H1 (cell line): ENCODE results near the gene COQ8B. TPM values are rescaled to one million over a fixed set of nuclear protein-coding genes. Genes with fewer than 3 reads are reported as not detected.

Experiments
- CTCF ChIA-PET: fragments of 300-600 bp; sonication (Branson Sonifier 250); formaldehyde crosslinking; loops from one replicate; lab custom pipeline; 2021; ENCODE audit not compliant: partially characterized antibody; lab: Charles Lee
- POLR2A ChIA-PET: fragments of 300-600 bp; sonication (Branson Sonifier 250); formaldehyde crosslinking; loops from one replicate; lab custom pipeline; 2021; ENCODE audit warnings: inconsistent platforms; ENCODE audit not compliant: partially characterized antibody; lab: Charles Lee
- DNase-seq, 2 experiments: peaks; one replicate each; pipeline versions ENCODE4 v3.0.0 to v3.0.0-alpha.2; 2010 to 2022; ENCODE audit warnings: low spot score in 2 of 2, low read depth in 1 of 2, mixed read lengths in 1 of 2
- FAIRE-seq: peaks from 2 replicates; lab custom pipeline; 2011; peaks lifted over from hg19 to GRCh38; lab: Jason Lieb, UNC
- H2AFZ ChIP-seq: 2 replicates; pipeline ENCODE4 v1.8.1; 2012; ENCODE audit warnings: low read length, inconsistent platforms
- H2AK5ac ChIP-seq: 2 replicates; pipeline ENCODE4 v1.6.1; 2013; ENCODE audit warnings: low read depth, low read length
- H2BK120ac ChIP-seq: replicated peaks from 2 replicates; pipeline ENCODE3; 2013; ENCODE audit warnings: low read depth, low read length, inconsistent platforms
- H2BK12ac ChIP-seq: 2 replicates; pipeline ENCODE4 v1.6.1; 2013; ENCODE audit warnings: low read depth, low read length
- H2BK15ac ChIP-seq: 2 replicates; pipeline ENCODE4 v1.6.1; 2013; ENCODE audit warnings: low read length
- H2BK20ac ChIP-seq: 2 replicates; pipeline ENCODE4 v1.6.1; 2013; ENCODE audit warnings: low read length
- H2BK5ac ChIP-seq: 2 replicates; pipeline ENCODE4 v1.6.1; 2013; ENCODE audit warnings: low read depth, low read length
- H3K14ac ChIP-seq: 2 replicates; pipeline ENCODE4 v1.6.1; 2013; ENCODE audit warnings: inconsistent platforms; ENCODE audit not compliant: insufficient read length
- H3K18ac ChIP-seq: 2 replicates; pipeline ENCODE4 v1.6.1; 2013; ENCODE audit warnings: low read length; ENCODE audit errors: extremely low read depth
- H3K23ac ChIP-seq: 2 replicates; pipeline ENCODE4 v1.6.1; 2013; ENCODE audit warnings: inconsistent platforms; ENCODE audit not compliant: insufficient read length
- H3K23me2 ChIP-seq: 2 replicates; pipeline ENCODE4 v1.6.1; 2013; ENCODE audit warnings: low read depth, low read length
- H3K27ac ChIP-seq: 2 replicates; pipeline ENCODE4 v1.6.1; 2011; ENCODE audit warnings: low read depth, low read length, inconsistent platforms
- H3K27me3 ChIP-seq, 4 experiments: replicated peaks in 1 of 4; 1 replicate in 1 of 4; 2 replicates in 3 of 4; pipeline versions ENCODE4 v1.6.1 to v1.8.1; 2011 to 2013; ENCODE audit warnings: low read length in 3 of 4, mild to moderate bottlenecking in 3 of 4, inconsistent platforms in 2 of 4, mixed read lengths in 2 of 4, moderate library complexity in 1 of 4; ENCODE audit not compliant: control insufficient read depth in 3 of 4, insufficient read depth in 3 of 4; ENCODE audit errors: extremely low read depth in 1 of 4
- H3K36me3 ChIP-seq, 4 experiments: 2 replicates each; pipeline versions ENCODE4 v1.6.1 to v1.8.1; 2011 to 2013; ENCODE audit warnings: mild to moderate bottlenecking in 4 of 4, low read length in 3 of 4, moderate library complexity in 2 of 4, control low read depth in 1 of 4, inconsistent platforms in 1 of 4; ENCODE audit not compliant: insufficient read depth in 4 of 4, control insufficient read depth in 2 of 4
- H3K4ac ChIP-seq: replicated peaks from 2 replicates; pipeline ENCODE3; 2013; ENCODE audit warnings: low read length, low read depth, mixed read lengths, inconsistent platforms; ENCODE audit not compliant: insufficient read length
- H3K4me1 ChIP-seq, 4 experiments: replicated peaks in 1 of 4; 1 replicate in 1 of 4; 2 replicates in 3 of 4; pipeline versions ENCODE4 v1.6.1 to v1.8.1; 2011 to 2013; ENCODE audit warnings: low read length in 3 of 4, inconsistent platforms in 2 of 4, mixed read lengths in 1 of 4; ENCODE audit not compliant: insufficient read depth in 4 of 4, control insufficient read depth in 3 of 4
- H3K4me2 ChIP-seq, 2 experiments: 2 replicates each; pipeline versions ENCODE4 v1.6.1 to v1.8.1; 2011 to 2013; ENCODE audit warnings: low read depth in 2 of 2, low read length in 2 of 2, control low read depth in 1 of 2, inconsistent platforms in 1 of 2, mild to moderate bottlenecking in 1 of 2; ENCODE audit not compliant: insufficient read depth in 1 of 2
- H3K4me3 ChIP-seq, 4 experiments: fragments of 200-600, 300-600 bp in 1 of 4; sonication (generic), shearing (Covaris generic), sonication (Bioruptor Twin) in 1 of 4; 2 replicates each; pipeline versions ENCODE4 v1.5.1 to v1.8.1; 2011 to 2016; ENCODE audit warnings: low read length in 4 of 4, low read depth in 3 of 4, control low read depth in 2 of 4, inconsistent platforms in 2 of 4, mild to moderate bottlenecking in 2 of 4, mixed read lengths in 1 of 4, moderate library complexity in 1 of 4; ENCODE audit not compliant: insufficient read depth in 2 of 4; ENCODE audit errors: extremely low read depth in 1 of 4
- H3K56ac ChIP-seq: replicated peaks from 2 replicates; pipeline ENCODE3; 2013; ENCODE audit warnings: low read depth, mild to moderate bottlenecking, mixed read lengths, low read length, inconsistent platforms; ENCODE audit not compliant: insufficient read length
- H3K79me1 ChIP-seq: 2 replicates; pipeline ENCODE4 v1.6.1; 2013; ENCODE audit warnings: low read depth, low read length, control low read depth
- H3K79me2 ChIP-seq, 2 experiments: 2 replicates each; pipeline versions ENCODE4 v1.6.1 to v1.8.1; 2012 to 2013; ENCODE audit warnings: low read length in 2 of 2, mild to moderate bottlenecking in 2 of 2, inconsistent platforms in 1 of 2; ENCODE audit not compliant: insufficient read depth in 2 of 2, control insufficient read depth in 1 of 2
- H3K9ac ChIP-seq, 4 experiments: replicated peaks in 1 of 4; 1 replicate in 1 of 4; 2 replicates in 3 of 4; pipeline versions ENCODE4 v1.6.1 to v1.8.1; 2011 to 2013; ENCODE audit warnings: low read depth in 3 of 4, low read length in 3 of 4, control low read depth in 2 of 4, mild to moderate bottlenecking in 2 of 4, moderate library complexity in 2 of 4, inconsistent platforms in 1 of 4; ENCODE audit errors: extremely low read depth in 1 of 4
- H3K9me3 ChIP-seq, 2 experiments: 2 replicates each; pipeline versions ENCODE4 v1.6.1 to v1.8.1; 2012 to 2013; ENCODE audit warnings: mild to moderate bottlenecking in 2 of 2, moderate library complexity in 2 of 2, control low read depth in 1 of 2, inconsistent platforms in 1 of 2, low read depth in 1 of 2, low read length in 1 of 2, mixed read lengths in 1 of 2; ENCODE audit not compliant: insufficient read depth in 2 of 2
- H4K20me1 ChIP-seq, 2 experiments: replicated peaks in 1 of 2; 2 replicates each; pipeline versions ENCODE3 to v1.8.1; 2011 to 2013; ENCODE audit warnings: inconsistent platforms in 2 of 2, low read length in 2 of 2, mild to moderate bottlenecking in 1 of 2; ENCODE audit not compliant: insufficient read depth in 2 of 2, control insufficient read depth in 1 of 2
- H4K5ac ChIP-seq: 2 replicates; pipeline ENCODE4 v1.6.1; 2013; ENCODE audit warnings: low read length, low read depth, mixed read lengths, inconsistent platforms; ENCODE audit not compliant: insufficient read length
- H4K8ac ChIP-seq: 2 replicates; pipeline ENCODE4 v1.8.0; 2013; ENCODE audit warnings: mild to moderate bottlenecking, moderate library complexity, low read length, inconsistent platforms; ENCODE audit not compliant: insufficient read depth; ENCODE audit errors: extremely low read depth
- H4K91ac ChIP-seq: replicated peaks from 2 replicates; pipeline ENCODE3; 2013; ENCODE audit warnings: low read length, mixed read lengths, inconsistent platforms; ENCODE audit not compliant: insufficient read length
- POLR2A ChIP-seq, 2 experiments: IDR thresholded peaks; 1 replicate in 1 of 2; 2 replicates in 1 of 2; pipeline ENCODE4 v1.6.1; 2011; ENCODE audit warnings: low read depth in 2 of 2, low read length in 2 of 2, mild to moderate bottlenecking in 2 of 2; ENCODE audit errors: control extremely low read depth in 1 of 2
- POLR2AphosphoS5 ChIP-seq: IDR thresholded peaks from 2 replicates; pipeline ENCODE4 v1.6.1; 2011; ENCODE audit warnings: low read depth, low read length
- SIN3A ChIP-seq, 2 experiments: IDR thresholded peaks in 1 of 2; conservative IDR thresholded peaks in 1 of 2; 2 replicates each; pipeline ENCODE4 v1.6.1; 2011 to 2012; ENCODE audit warnings: low read length in 2 of 2, improper control_type of control experiment in 1 of 2, low read depth in 1 of 2, mild to moderate bottlenecking in 1 of 2
- WGBS, 2 experiments: shearing (Covaris generic) in 1 of 2; methylation state at CpG; one replicate each; pipeline versions ENCODE4 v1.1.6 to v1.1.7; 2013 to 2015; ENCODE audit warnings: low lambda C conversion rate in 2 of 2, mixed read lengths in 2 of 2, inconsistent platforms in 1 of 2, low coverage in 1 of 2, missing lambda C conversion rate in 1 of 2; ENCODE audit not compliant: insufficient replicate concordance in 2 of 2, insufficient coverage in 1 of 2, insufficient read length in 1 of 2; ENCODE audit errors: extremely low coverage in 1 of 2, missing lambda C conversion rate in 1 of 2; 5-methylcytosine and 5-hydroxymethylcytosine counted together
- polyA plus RNA-seq, 7 experiments: library from polyadenylated mRNA; depleted of rRNA in 3 of 7; stranded (reverse) in 5 of 7; unstranded in 2 of 7; fragments of >200 nt in 5 of 7; fragments of 200-250 nt in 2 of 7; gene quantifications; 1 replicate in 5 of 7; 2 replicates in 1 of 7; 4 replicates in 1 of 7; pipeline versions ENCODE4 v1.2.1 to v1.2.3, GENCODE V29; 2011 to 2013; ENCODE audit warnings: missing spikeins in 2 of 7, mixed read lengths in 2 of 7
- total RNA-seq: library from RNA; stranded (reverse); fragmentation: NEBNext Ultra II Directional; extraction: Animal tissue kit (Norgen Biotek cat#: 25700); gene quantifications from 2 replicates; pipeline ENCODE4 v1.2.1, GENCODE V29; 2021

The COQ8B gene
- total and polyA plus RNA-seq, 2 of the 8 experiments (the other 6 are each of a cell fraction or from before 2014, with no cell fraction given): 41.7 to 46.1 TPM

DNA sequence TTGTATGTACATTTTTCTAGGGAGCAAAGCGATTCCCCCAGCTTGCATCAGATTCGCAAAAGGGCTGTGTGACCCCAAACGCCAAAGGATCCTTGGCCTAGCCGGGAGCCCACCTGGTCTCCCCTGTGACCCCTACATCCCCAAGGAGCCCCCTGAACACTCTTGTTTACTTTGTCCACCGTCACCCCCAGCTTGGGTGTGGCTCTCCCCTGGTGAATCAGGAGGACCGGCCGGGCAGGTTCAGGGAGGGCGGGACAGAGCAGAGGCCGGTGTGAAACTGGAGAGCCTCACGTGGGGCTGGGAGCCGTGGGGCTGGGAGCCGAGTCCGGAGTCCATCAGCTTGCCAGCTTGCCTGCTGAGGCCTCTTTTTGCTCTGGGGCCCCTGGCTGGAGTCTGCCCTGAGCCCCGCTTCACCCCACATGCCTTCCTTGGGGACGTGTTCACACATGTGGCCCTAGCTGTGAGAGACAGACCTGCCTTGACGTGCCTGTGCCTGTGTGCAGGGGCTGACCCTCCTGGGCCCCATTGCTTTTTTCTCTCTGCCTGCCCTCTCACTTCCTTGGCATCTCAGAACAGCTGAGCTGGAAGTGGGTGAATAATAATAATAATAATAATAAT is 2.2 kb upstream of the COQ8B start:
- H3K79me2 ChIP-seq: peaks cover 0 to 36% of the 10 kb centered on the region in 2 experiments; a peak in 2 of 4 replicates
- H3K4me2 ChIP-seq: peak overlapping the region; percentile 96 to 100
- H3K27ac ChIP-seq: no peak overlapping the region
- no peaks in the 10 kb centered on the region for H3K27me3 ChIP-seq
- no peak overlapping the region for H2AFZ ChIP-seq
- H2BK20ac ChIP-seq: no peak overlapping the region
- H3K4ac ChIP-seq: no peak overlapping the region
- peak overlapping the region; percentile 68; the same call in 1 of the 2 replicates for H2BK12ac ChIP-seq
- WGBS, 2 experiments: 8% methylated on average over 7 of the region's 16 CpGs; no CpG with 5 or more reads in 1 of the 2 experiments
- H3K14ac ChIP-seq: no peak overlapping the region
- FAIRE-seq: no peak
- peaks cover 23% of the 10 kb centered on the region for H3K23me2 ChIP-seq
- peak overlapping the region; percentile 82 for H4K91ac ChIP-seq
- H2BK15ac ChIP-seq: no peak overlapping the region; the same call in 1 of the 2 replicates
- CTCF ChIA-PET: interaction anchor here (0.9 to 1.0 kb wide), 2 partner anchors 17 to 100 kb away, joined by 3 to 4 read pairs; no protein-coding TSS in a partner anchor
- H4K20me1 ChIP-seq: no peaks in the 10 kb centered on the region
- no peak overlapping the region for H2BK120ac ChIP-seq
- H4K5ac ChIP-seq: no peak overlapping the region
- H2AK5ac ChIP-seq: no peak overlapping the region
- H3K79me1 ChIP-seq: peaks cover 10% of the 10 kb centered on the region
- no peak overlapping the region for H3K56ac ChIP-seq
- 0 out of 2 replicates have a peak overlapping the region, but pooled peaks have one; percentile 5 for H2BK5ac ChIP-seq
- H4K8ac ChIP-seq: no peak overlapping the region
- H3K18ac ChIP-seq: no peak overlapping the region; the same call in 1 of the 2 replicates
- H3K9me3 ChIP-seq: no peaks in the 10 kb centered on the region
- DNase-seq: no peak
- 0 out of 4 replicates have a peak, but pooled peaks of 1 of the 2 experiments have one; percentile 27 for TF ChIP-seq SIN3A (conservative IDR thresholded peaks at IDR 0.05 in 1 of 2, IDR thresholded peaks at IDR 0.05 in 1 of 2; ENCODE audit: low read depth in 1 of 2, low read length in 2 of 2)
- peak; percentile 37; the same call in 1 of the 2 replicates for TF ChIP-seq POLR2AphosphoS5
- TF ChIP-seq POLR2A (IDR thresholded peaks at IDR 0.05; ENCODE audit: control extremely low read depth in 1 of 2, low read depth in 2 of 2, low read length in 2 of 2): no peak
- TF ChIP-seq, all 59 proteins: peak for 2
- Histone ChIP-seq H3K4me3 (peak overlapping the region; percentile 72 to 94 (median 90)), H3K4me1 (peaks cover 0 to 25% (median 8%) of the 10 kb centered on the region in 4 experiments; a peak in 6 of 7 replicates), H3K9ac (peak overlapping the region; percentile 45 to 82 (median 46)), H3K23ac (no peak overlapping the region), H3K36me3 (no peaks in the 10 kb centered on the region; a peak in 2 of 8 replicates)
- POLR2A ChIA-PET: interaction anchor here (0.8 to 2.4 kb wide), 5 partner anchors 23 to 80 kb away, joined by 3 to 11 read pairs (median 3); partner anchors contain the start of genes ACTMAP, EGLN2 and SNRPA
